ENCODE results near the gene TPTE2.
"Not testable (repeated sequence)": the region's sequence is repeated elsewhere in the genome, so short reads cannot be mapped to it uniquely, and the experiment has no call there.

TPTE2 gene

DNA sequence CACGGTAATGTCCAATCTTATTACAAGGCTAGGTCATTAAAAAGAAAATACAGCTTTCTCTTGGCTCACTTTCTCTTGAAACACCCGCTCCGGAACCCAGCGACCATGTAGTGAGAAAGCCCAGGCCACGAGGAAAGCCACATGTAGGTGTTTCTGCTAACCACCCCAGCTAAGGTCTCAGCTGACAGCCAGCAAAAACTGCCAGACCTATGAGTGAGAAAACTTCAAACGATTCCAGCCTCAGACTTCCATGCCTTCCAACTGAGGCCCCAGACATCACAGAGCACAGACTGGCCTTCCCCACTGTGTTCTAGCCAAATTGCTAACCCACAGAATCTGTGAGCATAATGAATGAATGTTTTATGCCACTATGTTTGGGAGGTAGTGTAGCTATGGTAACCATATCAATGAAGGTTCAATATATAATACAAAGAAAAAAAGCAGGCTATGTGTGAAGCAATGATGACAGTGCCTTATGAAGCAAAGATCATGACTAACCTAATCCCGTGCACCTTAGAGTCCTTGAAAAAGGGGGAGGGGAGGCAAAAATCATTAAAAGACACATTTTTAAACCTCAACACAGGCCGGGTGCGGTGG is 11.9 kb upstream of the TPTE2 start:
- CTCF ChIA-PET: no interaction called here
- DNase-seq (ENCODE audit: low spot score): no peak
- POLR2A ChIA-PET (ENCODE audit: low non-redundant PET): no interaction called here
- TF ChIP-seq CTCF (conservative IDR thresholded peaks at IDR 0.05; ENCODE audit: low read depth): no peak
- H3K27ac ChIP-seq: no peak overlapping the region

GRCh38 chr13:19572280-19572679 is 10.9 kb upstream of the TPTE2 start:
- POLR2A ChIA-PET (ENCODE audit: low non-redundant PET): no interaction called here
- no peak overlapping the region for H3K27ac ChIP-seq
- CTCF ChIA-PET: no interaction called here
- no peak for DNase-seq (ENCODE audit: low spot score)
- no peak for TF ChIP-seq CTCF (conservative IDR thresholded peaks at IDR 0.05; ENCODE audit: low read depth)

DNA sequence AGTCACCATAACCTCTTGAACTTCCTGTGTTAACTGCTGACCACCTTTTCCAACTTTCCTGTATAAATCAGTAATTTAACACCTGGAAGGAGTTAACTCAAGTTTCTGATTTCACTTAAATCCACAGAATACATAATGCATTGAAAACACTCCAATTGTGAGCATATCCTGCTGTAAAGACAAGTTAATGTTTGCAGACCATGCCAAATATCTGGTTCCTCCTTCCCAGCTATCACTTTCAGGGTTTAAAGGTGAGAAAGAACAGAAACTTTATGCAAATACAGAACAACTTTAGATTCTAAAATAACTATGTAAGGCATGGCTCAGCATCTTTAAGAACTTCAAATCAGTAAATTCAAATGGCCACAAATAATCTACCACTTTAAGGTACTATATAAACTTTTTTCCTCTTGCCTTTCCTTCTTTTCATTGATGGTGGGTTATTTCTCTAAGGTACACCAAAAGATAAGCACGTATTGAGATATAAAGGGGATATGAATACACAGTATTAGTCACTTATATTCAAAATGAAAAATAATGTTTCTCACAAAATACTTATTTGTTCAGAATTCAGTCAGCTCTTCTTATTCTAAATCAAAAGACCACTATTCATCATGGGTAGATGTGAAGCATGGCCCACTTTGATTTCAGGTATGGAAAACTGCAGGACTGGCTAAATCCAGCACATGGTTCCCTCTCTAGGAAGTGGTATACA is 6.6 kb upstream of the TPTE2 start:
- H3K27ac ChIP-seq: no peak overlapping the region
- DNase-seq (ENCODE audit: low spot score): no peak
- CTCF ChIA-PET: interaction anchor here (0.6 kb wide), 1 partner anchor 251 kb away, joined by 3 read pairs; no protein-coding TSS in a partner anchor
- POLR2A ChIA-PET (ENCODE audit: low non-redundant PET): no interaction called here
- no peak for TF ChIP-seq CTCF (conservative IDR thresholded peaks at IDR 0.05; ENCODE audit: low read depth)

DNA sequence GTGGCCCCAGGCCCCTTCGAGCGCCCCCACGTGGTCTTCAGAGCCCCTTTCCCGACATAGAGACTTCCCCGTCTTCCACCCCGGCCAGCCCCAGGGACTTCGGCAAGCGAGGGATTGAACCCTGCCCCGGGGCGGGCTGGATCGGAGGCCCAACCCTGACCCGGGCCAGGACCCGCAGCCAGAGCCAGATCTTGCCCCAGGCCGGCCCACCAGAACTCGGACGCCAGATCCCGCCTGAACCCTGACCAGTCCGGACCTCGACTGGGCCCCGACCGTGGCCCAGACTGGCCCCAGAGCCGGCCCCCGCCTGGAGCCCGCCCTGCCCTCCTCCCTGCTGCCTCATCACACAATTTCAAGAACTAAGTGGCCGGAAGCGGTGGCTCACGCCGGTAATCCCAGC is 253 bp upstream of the TPTE2 start:
- TF ChIP-seq CTCF (conservative IDR thresholded peaks at IDR 0.05; ENCODE audit: low read depth): no peak

DNA sequence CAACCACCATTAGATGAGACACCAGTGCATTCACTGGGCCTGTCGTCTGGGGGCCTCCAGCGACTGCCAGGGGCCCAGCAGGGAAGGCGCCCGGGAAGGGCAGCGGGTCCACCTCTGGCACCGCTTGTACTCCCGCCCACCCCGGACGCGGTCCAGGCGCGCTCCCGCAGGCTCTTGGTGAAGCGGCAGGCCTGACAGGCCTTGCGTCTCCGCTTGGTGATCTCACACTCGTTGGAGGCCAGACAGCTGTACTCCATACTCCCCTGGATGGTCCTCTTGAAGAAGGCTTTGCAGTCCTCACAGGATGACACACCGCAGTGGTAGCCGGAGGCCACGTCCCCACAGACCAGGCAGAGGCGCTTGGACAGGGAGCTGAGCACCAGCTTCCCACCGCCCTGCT is 660 bp downstream of the TPTE2 start:
- CTCF ChIA-PET; H3K27ac ChIP-seq; POLR2A ChIA-PET (ENCODE audit: low non-redundant PET); DNase-seq (ENCODE audit: low spot score): not testable (repeated sequence)

More for the DNA sequence above, 253 bp upstream of the TPTE2 start:
- no peak for DNase-seq (ENCODE audit: low spot score)
- POLR2A ChIA-PET (ENCODE audit: low non-redundant PET): no interaction called here
- H3K27ac ChIP-seq: no peak overlapping the region
- CTCF ChIA-PET: interaction anchor here (0.6 kb wide), 2 partner anchors 31 to 83 kb away, joined by 3 read pairs; no protein-coding TSS in a partner anchor

GRCh38 chr13:19559739-19560138 is 1.6 kb downstream of the TPTE2 start:
- H3K27ac ChIP-seq; DNase-seq (ENCODE audit: low spot score); CTCF ChIA-PET; POLR2A ChIA-PET (ENCODE audit: low non-redundant PET): not testable (repeated sequence)

DNA sequence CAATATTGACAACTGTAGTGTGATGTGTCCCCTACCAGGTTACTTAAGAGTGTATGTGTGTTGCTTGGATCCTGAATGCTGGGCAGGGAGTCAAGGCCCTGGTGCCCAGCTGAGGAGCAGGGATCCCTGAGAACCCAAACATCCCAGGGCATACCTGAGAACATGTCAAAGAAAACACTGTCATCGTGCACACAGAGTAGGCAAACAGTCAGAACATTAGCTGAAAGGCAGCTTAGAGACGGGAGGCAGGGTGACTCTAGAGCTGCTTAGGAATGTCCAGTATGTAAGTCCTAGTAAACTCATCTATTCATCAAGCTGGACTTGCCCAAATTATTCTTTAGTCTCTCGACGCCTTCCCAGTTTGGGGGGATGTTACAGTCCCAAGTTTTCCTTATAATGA is 4.0 kb downstream of the TPTE2 start:
- H3K27ac ChIP-seq; CTCF ChIA-PET; POLR2A ChIA-PET (ENCODE audit: low non-redundant PET); DNase-seq (ENCODE audit: low spot score): not testable (repeated sequence)

GRCh38 chr13:19549245-19549644 is 12.1 kb downstream of the TPTE2 start:
- H3K27ac ChIP-seq; DNase-seq (ENCODE audit: low spot score); POLR2A ChIA-PET (ENCODE audit: low non-redundant PET); CTCF ChIA-PET: not testable (repeated sequence)

DNA sequence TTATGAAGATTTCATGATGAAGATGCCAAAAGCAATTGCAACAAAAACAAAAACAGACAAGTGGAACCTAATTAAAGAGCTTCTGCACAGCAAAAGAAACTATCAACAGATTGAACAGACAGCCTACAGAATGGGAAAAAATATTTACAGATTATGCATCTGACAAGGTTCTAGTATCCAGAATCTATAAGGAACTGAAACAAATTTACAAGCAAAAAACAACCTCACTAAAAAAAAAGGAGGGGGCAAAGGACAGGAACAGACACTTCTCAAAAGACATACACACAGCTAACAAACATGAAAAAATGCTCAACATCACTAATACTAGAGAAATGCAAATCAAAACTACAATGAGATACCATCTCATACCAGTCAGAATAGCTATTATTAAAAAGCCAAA is 35.7 kb downstream of the TPTE2 start:
- H3K27ac ChIP-seq; POLR2A ChIA-PET (ENCODE audit: low non-redundant PET); DNase-seq (ENCODE audit: low spot score); CTCF ChIA-PET: not testable (repeated sequence)
